GM12878 (cell line): ENCODE results near the gene SLC25A40.

Source experiments
- CEBPB ChIP-seq, 2 experiments: fragments of 150-350 bp in 1 of 2; IDR thresholded peaks; 2 replicates each; pipeline ENCODE4 v1.6.1; 2012 to 2014; ENCODE audit warnings: low read depth in 2 of 2, low read length in 2 of 2, borderline replicate concordance in 1 of 2, inconsistent platforms in 1 of 2
- CREB1 ChIP-seq: IDR thresholded peaks from 2 replicates; pipeline ENCODE4 v1.6.1; 2012; ENCODE audit warnings: low read depth, mild to moderate bottlenecking, inconsistent platforms
- CTCF ChIP-seq, 3 experiments: IDR thresholded peaks in 2 of 3; conservative IDR thresholded peaks in 1 of 3; 2 replicates each; pipeline ENCODE4 v1.5.1; 2011; ENCODE audit warnings: low read depth in 3 of 3, low read length in 3 of 3, mild to moderate bottlenecking in 3 of 3, control low read depth in 2 of 3, moderate library complexity in 2 of 3, inconsistent platforms in 1 of 3, mixed read lengths in 1 of 3; ENCODE audit not compliant: control insufficient read depth in 2 of 3, insufficient read depth in 1 of 3; ENCODE audit errors: extremely low read depth in 1 of 3
- EP300 ChIP-seq, 2 experiments: fragments of 150-350 bp in 1 of 2; IDR thresholded peaks; 2 replicates each; pipeline ENCODE4 v1.6.1; 2011 to 2012; ENCODE audit warnings: low read depth in 2 of 2, low read length in 2 of 2, borderline replicate concordance in 1 of 2, improper control_type of control experiment in 1 of 2, inconsistent platforms in 1 of 2; ENCODE audit not compliant: control insufficient read depth in 1 of 2
- IKZF1 ChIP-seq: fragments of 450-650 bp; conservative IDR thresholded peaks from 2 replicates; pipeline ENCODE4 v1.6.1; 2017; ENCODE audit warnings: antibody characterized with exemption, mild to moderate bottlenecking
- MAX ChIP-seq: IDR thresholded peaks from 2 replicates; pipeline ENCODE4 v1.6.1; 2012; ENCODE audit warnings: low read depth, low read length, improper control_type of control experiment
- PRDM15 ChIP-seq: fragments of 450-650 bp; formaldehyde crosslinking; IDR thresholded peaks from 2 replicates; pipeline ENCODE4 v1.4.0; 2020; ENCODE audit warnings: mild to moderate bottlenecking, moderate library complexity
- ZBED1 ChIP-seq: IDR thresholded peaks from 2 replicates; pipeline ENCODE4 v1.6.1; 2016; ENCODE audit warnings: borderline replicate concordance
- ZBTB33 ChIP-seq: fragments of 450-650 bp; IDR thresholded peaks from 2 replicates; pipeline ENCODE4 v1.6.1; 2017; ENCODE audit warnings: mild to moderate bottlenecking

- TF ChIP-seq MAX (no peak), EP300 (IDR thresholded peaks at IDR 0.05; ENCODE audit: borderline replicate concordance in 1 of 2, control insufficient read depth in 1 of 2, low read depth in 2 of 2, low read length in 2 of 2) (no peak), PRDM15 (CRISPR knock-in tag) (no peak), CREB1 (no peak), CEBPB (IDR thresholded peaks at IDR 0.05; ENCODE audit: borderline replicate concordance in 1 of 2, low read depth in 2 of 2, low read length in 2 of 2) (no peak), ZBED1 (no peak), ZBTB33 (no peak), CTCF (IDR thresholded peaks at IDR 0.05 in 2 of 3, conservative IDR thresholded peaks at IDR 0.05 in 1 of 3; ENCODE audit: control insufficient read depth in 2 of 3, extremely low read depth in 1 of 3, insufficient read depth in 1 of 3, low read depth in 3 of 3, low read length in 3 of 3) (0 out of 6 replicates have a peak, but pooled peaks of 1 of the 3 experiments have one; percentile 9), IKZF1 (no peak)
Observed at GRCh38 chr7:87876869-87877234, 692 bp upstream of the SLC25A40 start.
